ENCODE data around the gene CELF4.

GRCh38 chr18:37294951-37295350 is 270.6 kb downstream of the CELF4 start:
- TF ChIP-seq CTCF (IDR thresholded peaks at IDR 0.05) (no peak), EP300 (IDR thresholded peaks at IDR 0.05) (no peak), POLR2A (IDR thresholded peaks at IDR 0.05) (no peak)
